ENCODE measurements around the gene ZNF217. TPM values are rescaled to one million over a fixed set of nuclear protein-coding genes. Genes with fewer than 3 reads are reported as not detected.
"Not testable (repeated sequence)": the region's sequence is repeated elsewhere in the genome, so short reads cannot be mapped to it uniquely, and the experiment has no call there.

The ZNF217 gene
- total RNA-seq, 6 donors from 2014 or later: 18.7 to 38.4 (median 33.9) TPM

DNA sequence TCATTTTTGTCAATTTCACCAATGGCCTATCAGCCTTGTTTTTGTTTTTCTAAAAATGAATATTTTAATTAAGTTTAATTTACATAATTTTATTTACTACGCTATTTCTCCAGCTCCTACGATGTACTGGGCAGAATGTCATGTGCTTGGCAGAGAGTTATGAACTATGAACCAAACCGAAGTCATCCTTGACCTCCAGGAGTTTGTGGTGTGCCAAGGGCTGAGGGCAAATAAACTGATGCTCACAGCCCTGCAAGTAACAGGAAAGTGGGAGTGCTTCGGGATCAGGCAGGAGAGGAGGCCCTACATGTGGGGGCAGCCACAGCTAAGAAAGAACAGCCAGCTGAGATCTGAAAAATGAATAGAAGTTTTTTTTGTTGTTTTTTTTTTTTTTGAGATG lies 38.6 kb downstream of the ZNF217 start:
- no peaks in the 10 kb centered on the region for H3K27me3 ChIP-seq
- H3K36me3 ChIP-seq: no peaks in the 10 kb centered on the region
- H3K27ac ChIP-seq: no peak overlapping the region
- no peak overlapping the region for H3K4me3 ChIP-seq
- TF ChIP-seq POLR2A (IDR thresholded peaks at IDR 0.05): no peak
- DNase-seq (no peak), ATAC-seq (ENCODE audit: low FRiP score in 2 of 2) (no peak)
- H3K4me1 ChIP-seq: no peaks in the 10 kb centered on the region
- H3K9me3 ChIP-seq: no peaks in the 10 kb centered on the region
- WGBS, 2 donors: 70 to 81% methylated on average over 4 of the region's 4 CpGs

DNA sequence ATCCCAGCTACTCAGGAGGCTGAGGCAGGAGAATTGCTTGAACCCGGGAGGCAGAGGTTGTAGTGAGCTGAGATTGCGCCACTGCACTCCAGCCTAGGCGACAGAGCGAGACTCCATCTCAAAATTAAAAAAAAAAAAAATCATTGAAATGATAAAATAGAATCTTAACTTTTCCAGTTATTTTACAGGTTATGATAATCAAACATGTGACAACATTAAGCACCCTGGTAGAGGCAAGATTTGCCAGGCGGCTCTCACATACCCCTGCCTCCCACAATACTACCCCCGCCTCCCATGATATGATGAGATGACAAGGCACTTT lies 41.1 kb downstream of the ZNF217 start:
- H3K36me3 ChIP-seq; H3K9me3 ChIP-seq; H3K4me1 ChIP-seq; H3K27ac ChIP-seq; H3K27me3 ChIP-seq; H3K4me3 ChIP-seq; DNase-seq; ATAC-seq (ENCODE audit: low FRiP score in 2 of 2): not testable (repeated sequence)
- WGBS, 2 donors: 95 to 96% methylated on average over 6 of the region's 6 CpGs

DNA sequence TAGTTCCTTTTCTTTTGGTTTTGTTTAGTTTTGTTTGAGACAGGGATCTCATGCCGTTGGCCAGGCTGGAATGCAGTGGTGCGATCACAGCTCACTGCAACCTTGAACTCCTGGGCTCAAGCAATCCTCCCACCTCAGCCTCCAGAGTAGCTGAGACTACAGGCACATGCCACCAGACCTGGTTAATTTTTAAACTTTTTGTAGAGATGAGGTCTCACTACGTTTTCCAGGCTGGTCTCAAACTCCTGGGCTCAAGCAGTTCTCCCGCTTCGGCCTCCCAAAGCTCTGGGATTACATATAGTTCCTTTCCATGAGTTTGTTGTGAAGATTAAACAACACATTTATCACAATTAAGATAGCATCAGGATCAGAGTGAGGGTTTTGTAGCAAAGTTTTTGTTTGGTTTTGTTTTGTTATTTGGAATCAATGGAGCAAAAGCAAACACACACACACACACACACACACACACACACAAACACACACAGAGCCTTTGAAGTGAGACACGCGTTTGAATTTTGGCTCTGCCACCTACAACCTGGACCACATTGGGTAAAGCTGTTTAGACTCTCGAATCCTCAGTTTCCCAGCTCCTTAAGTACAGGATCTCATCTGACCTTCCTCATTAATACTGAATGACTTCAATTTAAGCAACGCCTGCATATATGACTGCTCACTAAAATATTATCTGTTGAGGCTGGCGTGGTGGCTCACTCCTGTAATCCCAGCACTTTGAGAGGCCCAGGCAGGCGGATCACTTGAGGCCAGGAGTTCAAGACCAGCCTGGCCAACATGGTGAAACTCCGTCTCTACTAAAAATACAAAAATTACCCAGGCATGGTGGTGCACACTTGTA lies 41.7 kb downstream of the ZNF217 start:
- H3K36me3 ChIP-seq; H3K4me3 ChIP-seq; DNase-seq; H3K27ac ChIP-seq; H3K4me1 ChIP-seq; H3K9me3 ChIP-seq; H3K27me3 ChIP-seq; ATAC-seq (ENCODE audit: low FRiP score in 2 of 2): not testable (repeated sequence)
- 81 to 82% methylated on average over 12 of the region's 12 CpGs for WGBS, 2 donors

GRCh38 chr20:53550280-53551187 lies 43.1 kb downstream of the ZNF217 start:
- Histone ChIP-seq H3K9me3 (no peaks in the 10 kb centered on the region), H3K4me1 (no peaks in the 10 kb centered on the region), H3K27ac (no peak overlapping the region), H3K27me3 (no peaks in the 10 kb centered on the region), H3K4me3 (no peak overlapping the region), H3K36me3 (no peaks in the 10 kb centered on the region)
- TF ChIP-seq EP300 (IDR thresholded peaks at IDR 0.05): no peak
- TF ChIP-seq POLR2A (IDR thresholded peaks at IDR 0.05): no peak
- TF ChIP-seq, protein P1, sequence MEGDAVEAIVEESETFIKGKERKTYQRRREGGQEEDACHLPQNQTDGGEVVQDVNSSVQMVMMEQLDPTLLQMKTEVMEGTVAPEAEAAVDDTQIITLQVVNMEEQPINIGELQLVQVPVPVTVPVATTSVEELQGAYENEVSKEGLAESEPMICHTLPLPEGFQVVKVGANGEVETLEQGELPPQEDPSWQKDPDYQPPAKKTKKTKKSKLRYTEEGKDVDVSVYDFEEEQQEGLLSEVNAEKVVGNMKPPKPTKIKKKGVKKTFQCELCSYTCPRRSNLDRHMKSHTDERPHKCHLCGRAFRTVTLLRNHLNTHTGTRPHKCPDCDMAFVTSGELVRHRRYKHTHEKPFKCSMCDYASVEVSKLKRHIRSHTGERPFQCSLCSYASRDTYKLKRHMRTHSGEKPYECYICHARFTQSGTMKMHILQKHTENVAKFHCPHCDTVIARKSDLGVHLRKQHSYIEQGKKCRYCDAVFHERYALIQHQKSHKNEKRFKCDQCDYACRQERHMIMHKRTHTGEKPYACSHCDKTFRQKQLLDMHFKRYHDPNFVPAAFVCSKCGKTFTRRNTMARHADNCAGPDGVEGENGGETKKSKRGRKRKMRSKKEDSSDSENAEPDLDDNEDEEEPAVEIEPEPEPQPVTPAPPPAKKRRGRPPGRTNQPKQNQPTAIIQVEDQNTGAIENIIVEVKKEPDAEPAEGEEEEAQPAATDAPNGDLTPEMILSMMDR (IDR thresholded peaks at IDR 0.05): no peak
- TF ChIP-seq POLR2AphosphoS5 (IDR thresholded peaks at IDR 0.05): no peak
- no peak for ATAC-seq (ENCODE audit: low FRiP score in 2 of 2)
- WGBS, 2 donors: 70 to 72% methylated on average over 11 of the region's 11 CpGs
- no peak for DNase-seq

GRCh38 chr20:53547664-53548239 lies 45.9 kb downstream of the ZNF217 start:
- H3K4me1 ChIP-seq: no peaks in the 10 kb centered on the region
- WGBS, 2 donors: 29 to 38% methylated on average over 6 to 7 of the region's 7 CpGs
- no peaks in the 10 kb centered on the region for H3K36me3 ChIP-seq
- DNase-seq: no peak
- H3K27me3 ChIP-seq: no peaks in the 10 kb centered on the region
- H3K9me3 ChIP-seq: no peaks in the 10 kb centered on the region
- no peak overlapping the region for H3K4me3 ChIP-seq
- H3K27ac ChIP-seq: no peak overlapping the region
- TF ChIP-seq, protein P1 (IDR thresholded peaks at IDR 0.05): peak in 5 of 6 experiments; percentile 70 to 78 (median 76)
- TF ChIP-seq POLR2AphosphoS5 (IDR thresholded peaks at IDR 0.05) (no peak), POLR2A (IDR thresholded peaks at IDR 0.05) (no peak)
- peak in 1 of 2 donors; percentile 82 for ATAC-seq (ENCODE audit: low FRiP score in 2 of 2)

DNA sequence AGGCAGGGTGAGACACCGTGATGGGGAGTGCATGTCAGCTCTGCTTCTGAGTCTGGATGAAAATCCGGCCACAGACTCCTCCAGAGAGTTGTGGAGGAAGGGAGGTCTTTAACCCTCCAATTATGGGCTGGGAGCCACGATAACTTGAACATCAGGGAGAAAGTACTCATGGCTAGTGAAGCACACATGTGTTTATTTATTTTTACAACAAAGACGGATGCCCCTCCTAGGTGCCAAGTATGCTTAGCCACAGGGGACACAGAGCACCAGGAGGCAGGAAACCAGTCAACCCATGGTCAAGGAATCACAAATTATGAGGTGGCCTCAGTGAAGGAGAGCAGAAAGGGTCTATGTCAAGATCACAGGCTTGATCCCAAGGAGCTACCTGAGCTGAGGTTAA lies 54.1 kb downstream of the ZNF217 start:
- TF ChIP-seq POLR2AphosphoS5 (IDR thresholded peaks at IDR 0.05): no peak
- TF ChIP-seq EP300 (IDR thresholded peaks at IDR 0.05): no peak
- no peak for TF ChIP-seq POLR2A (IDR thresholded peaks at IDR 0.05)
- TF ChIP-seq, protein P1 (IDR thresholded peaks at IDR 0.05): no peak
- 42 to 46% methylated on average over 4 of the region's 4 CpGs for WGBS, 2 donors
- H3K36me3 ChIP-seq: no peaks in the 10 kb centered on the region
- H3K27ac ChIP-seq: no peak overlapping the region
- H3K4me1 ChIP-seq: no peaks in the 10 kb centered on the region
- H3K9me3 ChIP-seq: no peaks in the 10 kb centered on the region
- DNase-seq (no peak), ATAC-seq (ENCODE audit: low FRiP score in 2 of 2) (no peak)
- H3K27me3 ChIP-seq: no peaks in the 10 kb centered on the region
- H3K4me3 ChIP-seq: no peak overlapping the region

DNA sequence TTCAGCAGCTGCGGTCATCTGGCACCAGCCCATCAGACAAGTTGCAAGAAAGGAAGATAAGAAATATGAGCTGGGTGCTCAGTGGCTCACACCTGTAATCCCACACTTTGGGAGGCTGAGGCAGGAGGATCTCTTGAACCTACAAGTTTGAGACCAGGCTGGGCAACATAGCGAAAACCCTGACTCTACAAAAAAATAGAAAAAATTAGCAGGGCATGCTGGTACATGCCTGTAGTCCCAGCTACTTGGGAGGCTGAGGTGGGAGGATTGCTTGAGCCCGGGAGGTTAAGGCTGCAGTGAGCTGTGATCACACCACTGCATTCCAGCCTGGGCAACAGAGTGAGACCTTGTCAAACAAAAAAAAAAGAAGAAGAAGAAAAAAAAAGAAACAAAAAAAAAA lies 57.3 kb downstream of the ZNF217 start:
- WGBS, 2 donors: 82 to 92% methylated on average over 3 of the region's 3 CpGs
- not testable (repeated sequence) for DNase-seq; H3K36me3 ChIP-seq; H3K4me3 ChIP-seq; H3K27me3 ChIP-seq; H3K4me1 ChIP-seq; H3K9me3 ChIP-seq; H3K27ac ChIP-seq; ATAC-seq (ENCODE audit: low FRiP score in 2 of 2)

All from upper lobe of left lung (tissue), 6 donors.